ENCODE results near the gene TMIE. TPM values are rescaled to one million over a fixed set of nuclear protein-coding genes. Genes with fewer than 3 reads are reported as not detected.

TMIE gene
- total and polyA plus RNA-seq, 9 of the 15 experiments (the other 6 are each of a cell fraction or from before 2014, with no cell fraction given) = not detected

DNA sequence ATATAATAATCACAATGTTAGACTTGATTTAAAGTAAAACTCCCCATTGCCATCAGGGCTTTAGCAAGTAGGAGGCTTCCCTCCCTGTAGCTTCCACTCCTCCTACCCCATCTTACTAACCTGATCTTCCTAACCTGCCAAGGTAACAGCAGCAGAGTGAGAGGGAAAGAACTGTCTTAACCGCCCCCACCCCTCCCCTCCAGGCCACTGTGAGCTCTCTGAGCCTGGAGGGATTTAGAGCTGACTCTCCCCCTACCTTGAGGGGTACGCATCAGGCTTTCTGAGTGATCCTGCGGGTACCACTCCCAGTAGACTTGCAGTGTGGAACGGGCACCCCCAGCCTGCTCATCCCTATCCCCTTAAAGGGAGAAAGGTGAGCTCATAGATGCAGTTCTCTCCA lies 27.8 kb downstream of the TMIE start:
- no peaks in the 10 kb centered on the region for H3K9me1 ChIP-seq (ENCODE audit: control insufficient read depth, insufficient read depth, low read length)
- no peaks in the 10 kb centered on the region for H3K9me3 ChIP-seq (replicated peaks; ENCODE audit: control insufficient read depth, insufficient read depth, low read depth, low read length)
- H3K79me2 ChIP-seq (ENCODE audit: control insufficient read depth, insufficient read depth, low read length) = no peaks in the 10 kb centered on the region
- 0 out of 5 replicates have a peak, but pooled peaks cover 0 to 4% of the 10 kb centered on the region in 2 experiments for H3K4me1 ChIP-seq (replicated peaks in 1 of 2; ENCODE audit: control insufficient read depth in 2 of 2, insufficient read depth in 2 of 2, low read length in 2 of 2)
- peaks cover 12 to 25% of the 10 kb centered on the region in 2 experiments; a peak in 3 of 5 replicates for H3K27me3 ChIP-seq (ENCODE audit: control insufficient read depth in 2 of 2, insufficient read depth in 2 of 2, low read length in 2 of 2)
- no peak for ATAC-seq
- CTCF ChIA-PET (ENCODE audit: low intra/inter-chr PET ratio) = no interaction called here
- in situ Hi-C loops (cut with MboI) = no loop called here
- H2AFZ ChIP-seq (ENCODE audit: low read depth, low read length) = no peak overlapping the region
- 0% methylated on average over 4 of the region's 4 CpGs for WGBS (ENCODE audit: insufficient coverage, low coverage, missing lambda C conversion rate)
- intact Hi-C loops (cut with micrococcal nuclease) = no loop called here
- H3K27ac ChIP-seq (ENCODE audit: extremely low read depth, low read depth, low read length) = no peak overlapping the region
- no TSS peak for BruUV-seq (replicated peaks)
- no peak overlapping the region for H3K4me2 ChIP-seq (ENCODE audit: insufficient read depth, low read length)
- peaks cover 4% of the 10 kb centered on the region; the same call in 1 of the 2 replicates for H4K20me1 ChIP-seq (replicated peaks; ENCODE audit: control insufficient read depth, insufficient read depth, low read length)
- no peak overlapping the region for H3K9ac ChIP-seq (ENCODE audit: insufficient read depth in 1 of 2, low read depth in 2 of 2, low read length in 2 of 2)
- DNase-seq (ENCODE audit: extremely low read depth in 1 of 4, low spot score in 3 of 4) = no peak
- no peak overlapping the region for H3K4me3 ChIP-seq
- H3K36me3 ChIP-seq (ENCODE audit: control insufficient read depth, insufficient read depth, low read length) = no peaks in the 10 kb centered on the region
- no peak for FAIRE-seq
- POLR2A ChIA-PET = interaction anchor here (0.6 to 0.9 kb wide), 4 partner anchors 8 to 102 kb away, joined by 3 to 6 read pairs (median 4); no protein-coding TSS in a partner anchor
- TF ChIP-seq NBN (IDR thresholded peaks at IDR 0.05; ENCODE audit: low read depth) (no peak), KDM4B (IDR thresholded peaks at IDR 0.05; ENCODE audit: borderline replicate concordance in 2 of 2, low read depth in 1 of 2) (no peak), NR4A1 (CRISPR knock-in tag; IDR thresholded peaks at IDR 0.05) (no peak), NR4A1 (tag; IDR thresholded peaks at IDR 0.05) (no peak), ZKSCAN3 (CRISPR knock-in tag; IDR thresholded peaks at IDR 0.05) (no peak), KHSRP (IDR thresholded peaks at IDR 0.05) (no peak), HMG20B (CRISPR knock-in tag; IDR thresholded peaks at IDR 0.05) (no peak), TFAM (CRISPR knock-in tag; conservative IDR thresholded peaks at IDR 0.05) (no peak), MNT (conservative IDR thresholded peaks at IDR 0.05) (no peak), USF2 (CRISPR knock-in tag; IDR thresholded peaks at IDR 0.05) (no peak), PTRF (tag; IDR thresholded peaks at IDR 0.05) (no peak), RNF219 (CRISPR knock-in tag; IDR thresholded peaks at IDR 0.05) (no peak), CTBP1 (IDR thresholded peaks at IDR 0.05; ENCODE audit: borderline replicate concordance) (no peak), SOX6 (IDR thresholded peaks at IDR 0.05) (no peak), ZNF583 (CRISPR knock-in tag; IDR thresholded peaks at IDR 0.05) (no peak), HNRNPH1 (optimal IDR thresholded peaks at IDR 0.05; ENCODE audit: low read depth, low read length) (no peak)
- TF ChIP-seq, protein P1, sequence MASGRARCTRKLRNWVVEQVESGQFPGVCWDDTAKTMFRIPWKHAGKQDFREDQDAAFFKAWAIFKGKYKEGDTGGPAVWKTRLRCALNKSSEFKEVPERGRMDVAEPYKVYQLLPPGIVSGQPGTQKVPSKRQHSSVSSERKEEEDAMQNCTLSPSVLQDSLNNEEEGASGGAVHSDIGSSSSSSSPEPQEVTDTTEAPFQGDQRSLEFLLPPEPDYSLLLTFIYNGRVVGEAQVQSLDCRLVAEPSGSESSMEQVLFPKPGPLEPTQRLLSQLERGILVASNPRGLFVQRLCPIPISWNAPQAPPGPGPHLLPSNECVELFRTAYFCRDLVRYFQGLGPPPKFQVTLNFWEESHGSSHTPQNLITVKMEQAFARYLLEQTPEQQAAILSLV (tag; IDR thresholded peaks at IDR 0.05) = no peak
- TF ChIP-seq, protein P2, sequence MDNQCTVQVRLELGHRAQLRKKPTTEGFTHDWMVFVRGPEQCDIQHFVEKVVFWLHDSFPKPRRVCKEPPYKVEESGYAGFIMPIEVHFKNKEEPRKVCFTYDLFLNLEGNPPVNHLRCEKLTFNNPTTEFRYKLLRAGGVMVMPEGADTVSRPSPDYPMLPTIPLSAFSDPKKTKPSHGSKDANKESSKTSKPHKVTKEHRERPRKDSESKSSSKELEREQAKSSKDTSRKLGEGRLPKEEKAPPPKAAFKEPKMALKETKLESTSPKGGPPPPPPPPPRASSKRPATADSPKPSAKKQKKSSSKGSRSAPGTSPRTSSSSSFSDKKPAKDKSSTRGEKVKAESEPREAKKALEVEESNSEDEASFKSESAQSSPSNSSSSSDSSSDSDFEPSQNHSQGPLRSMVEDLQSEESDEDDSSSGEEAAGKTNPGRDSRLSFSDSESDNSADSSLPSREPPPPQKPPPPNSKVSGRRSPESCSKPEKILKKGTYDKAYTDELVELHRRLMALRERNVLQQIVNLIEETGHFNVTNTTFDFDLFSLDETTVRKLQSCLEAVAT (IDR thresholded peaks at IDR 0.05) = no peak

Measured in K562 (cell line).